Kidney epithelial cell (primary cell): ENCODE results near the gene CCDC8. TPM values are rescaled to one million over a fixed set of nuclear protein-coding genes. Genes with fewer than 3 reads are reported as not detected.
"Not testable (repeated sequence)": the region's sequence is repeated elsewhere in the genome, so short reads cannot be mapped to it uniquely, and the experiment has no call there.

Source experiments
- DNase-seq: peaks from one replicate; pipeline ENCODE4 v3.0.0-alpha.2; 2010; ENCODE audit warnings: low read depth
- H3K27me3 ChIP-seq: 2 replicates; pipeline ENCODE4 v1.6.0; 2011; ENCODE audit warnings: low read length; ENCODE audit not compliant: control insufficient read depth, insufficient read depth
- H3K36me3 ChIP-seq: 2 replicates; pipeline ENCODE4 v1.5.1; 2011; ENCODE audit warnings: low read length; ENCODE audit not compliant: control insufficient read depth, insufficient read depth
- H3K4me3 ChIP-seq: 2 replicates; pipeline ENCODE4 v1.5.1; 2011; ENCODE audit warnings: low read depth, mild to moderate bottlenecking, control low read depth, low read length
- total RNA-seq: library from RNA; depleted of rRNA; stranded (reverse); fragments of >200 nt; gene quantifications from 2 replicates; pipeline ENCODE4 v1.2.3, GENCODE V29; 2015
- TF ChIP-seq, protein P1 (sequence below): IDR thresholded peaks from 2 replicates; pipeline ENCODE4 v1.5.1; 2011; ENCODE audit warnings: mild to moderate bottlenecking, moderate library complexity, low read length, control low read depth, inconsistent platforms; ENCODE audit not compliant: insufficient read depth, poor library complexity, severe bottlenecking

The CCDC8 gene
- total RNA-seq, 1 donor from 2014 or later: 21.8 TPM

DNA sequence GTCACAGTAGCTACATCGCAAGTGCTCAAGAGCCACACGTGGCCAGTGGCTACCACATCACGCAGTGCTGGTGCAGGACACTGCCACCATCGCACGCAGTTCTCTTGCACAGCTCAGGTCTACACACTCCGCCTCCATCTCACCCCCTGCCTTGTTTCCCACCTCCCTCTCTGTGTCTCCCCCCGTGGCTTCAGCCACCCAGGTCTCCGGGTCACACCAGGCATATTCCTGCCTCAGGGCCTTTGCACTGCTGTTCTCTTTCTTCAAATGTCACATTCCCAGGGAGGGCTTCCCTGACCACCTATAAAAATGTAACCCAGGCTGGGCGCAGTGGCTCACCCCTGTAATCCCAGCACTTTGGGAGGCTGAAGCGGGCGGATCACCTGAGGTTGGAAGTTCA is 10.6 kb downstream of the CCDC8 start:
- Histone ChIP-seq H3K27me3 (no peaks in the 10 kb centered on the region), H3K4me3 (no peak overlapping the region), H3K36me3 (no peaks in the 10 kb centered on the region)
- TF ChIP-seq, protein P1, sequence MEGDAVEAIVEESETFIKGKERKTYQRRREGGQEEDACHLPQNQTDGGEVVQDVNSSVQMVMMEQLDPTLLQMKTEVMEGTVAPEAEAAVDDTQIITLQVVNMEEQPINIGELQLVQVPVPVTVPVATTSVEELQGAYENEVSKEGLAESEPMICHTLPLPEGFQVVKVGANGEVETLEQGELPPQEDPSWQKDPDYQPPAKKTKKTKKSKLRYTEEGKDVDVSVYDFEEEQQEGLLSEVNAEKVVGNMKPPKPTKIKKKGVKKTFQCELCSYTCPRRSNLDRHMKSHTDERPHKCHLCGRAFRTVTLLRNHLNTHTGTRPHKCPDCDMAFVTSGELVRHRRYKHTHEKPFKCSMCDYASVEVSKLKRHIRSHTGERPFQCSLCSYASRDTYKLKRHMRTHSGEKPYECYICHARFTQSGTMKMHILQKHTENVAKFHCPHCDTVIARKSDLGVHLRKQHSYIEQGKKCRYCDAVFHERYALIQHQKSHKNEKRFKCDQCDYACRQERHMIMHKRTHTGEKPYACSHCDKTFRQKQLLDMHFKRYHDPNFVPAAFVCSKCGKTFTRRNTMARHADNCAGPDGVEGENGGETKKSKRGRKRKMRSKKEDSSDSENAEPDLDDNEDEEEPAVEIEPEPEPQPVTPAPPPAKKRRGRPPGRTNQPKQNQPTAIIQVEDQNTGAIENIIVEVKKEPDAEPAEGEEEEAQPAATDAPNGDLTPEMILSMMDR: no peak
- DNase-seq: no peak

DNA sequence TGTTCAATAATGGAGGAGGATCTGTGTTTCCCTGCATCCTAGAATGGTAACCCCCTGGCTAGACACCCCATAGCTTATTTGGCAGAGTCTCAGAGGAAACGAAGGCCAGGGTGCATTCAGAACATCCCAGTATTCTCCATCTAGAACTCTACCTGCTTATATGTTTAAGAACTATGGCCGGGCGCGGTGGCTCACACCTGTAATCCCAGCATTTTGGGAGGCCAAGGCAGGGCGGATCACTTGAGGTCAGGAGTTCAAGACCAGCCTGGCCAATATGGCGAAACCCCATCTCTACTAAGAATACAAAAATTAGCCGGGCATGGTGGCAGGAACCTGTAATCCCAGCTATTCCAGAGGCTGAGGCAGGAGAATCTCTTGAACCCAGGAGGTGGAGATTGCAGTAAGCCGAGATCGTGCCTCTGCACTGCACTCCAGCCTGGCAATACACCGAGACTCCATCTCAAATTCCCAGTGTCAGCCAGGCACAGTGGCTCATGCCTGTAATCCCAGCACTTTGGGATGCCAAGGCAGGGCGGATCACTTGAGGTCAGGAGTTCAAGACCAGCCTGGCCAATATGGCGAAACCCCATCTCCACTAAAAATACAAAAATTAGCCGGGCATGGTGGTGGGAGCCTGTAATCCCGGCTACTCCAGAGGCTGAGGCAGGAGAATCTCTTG is 15.4 kb downstream of the CCDC8 start:
- not testable (repeated sequence) for H3K27me3 ChIP-seq, H3K36me3 ChIP-seq, DNase-seq, H3K4me3 ChIP-seq

DNA sequence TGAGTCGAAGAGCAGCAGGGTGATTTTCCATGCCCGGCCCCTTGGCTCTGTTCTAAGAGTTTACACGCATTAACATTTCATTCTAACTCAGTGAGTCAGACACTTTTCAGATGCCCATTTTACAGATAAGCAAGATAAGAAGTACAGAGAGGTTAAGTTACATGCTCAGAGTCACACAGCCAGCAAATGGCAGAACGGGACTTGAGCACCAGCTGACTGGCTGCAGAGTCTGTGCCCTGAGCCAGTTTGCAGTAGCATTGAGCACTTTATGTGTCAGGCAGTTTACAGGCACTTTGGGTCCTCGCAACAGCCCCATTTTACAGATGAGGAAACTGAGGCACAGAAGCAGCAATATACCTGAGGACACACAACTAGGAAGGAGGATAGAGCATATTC is 19.0 kb downstream of the CCDC8 start:
- no peak for DNase-seq
- H3K36me3 ChIP-seq: no peaks in the 10 kb centered on the region
- TF ChIP-seq, protein P1: no peak
- no peaks in the 10 kb centered on the region for H3K27me3 ChIP-seq
- H3K4me3 ChIP-seq: no peak overlapping the region

DNA sequence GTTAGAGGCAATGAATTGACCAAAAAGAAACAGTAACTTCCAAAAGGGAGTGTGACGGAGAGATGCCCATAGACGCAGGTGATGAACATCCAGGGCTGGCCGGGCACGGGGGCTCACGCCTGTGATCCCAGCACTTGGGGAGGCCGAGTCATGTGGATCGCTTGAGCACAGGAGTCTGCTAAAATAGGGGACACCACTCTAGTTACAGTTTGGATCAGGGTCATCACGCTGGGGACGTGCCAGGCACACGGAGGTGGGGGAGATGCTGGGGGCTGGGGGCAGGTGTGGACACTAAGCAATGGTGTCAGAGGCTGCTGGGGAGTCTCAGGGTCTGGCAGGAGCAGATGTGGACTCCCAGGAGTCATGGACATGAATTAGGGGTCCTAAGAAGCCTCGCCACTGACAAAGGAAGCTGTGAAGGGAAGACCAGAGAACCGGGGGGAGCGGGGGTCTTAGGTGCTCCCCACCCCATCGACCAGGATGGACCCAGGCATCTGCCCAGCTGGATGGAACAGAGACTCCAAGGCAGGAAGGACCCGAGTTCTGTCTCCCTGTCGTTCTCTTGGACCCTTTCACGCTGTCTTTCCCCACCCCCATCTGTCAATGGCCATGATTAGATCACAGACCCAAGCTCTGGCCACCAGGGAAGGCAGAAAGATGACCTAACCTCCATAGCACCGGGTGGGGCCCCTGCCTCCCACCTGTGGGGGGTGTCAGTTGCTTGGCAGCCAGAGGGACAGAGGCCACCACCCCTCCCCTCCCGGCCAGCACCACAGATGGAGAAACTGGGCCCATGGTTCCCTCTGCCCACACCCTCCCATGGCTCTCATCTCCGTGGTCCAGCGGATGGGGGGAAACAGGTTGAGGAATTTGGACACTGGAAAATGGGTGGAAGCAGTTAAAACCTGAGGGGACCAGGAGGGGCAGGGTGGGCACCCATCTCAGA is 19.6 kb downstream of the CCDC8 start:
- H3K36me3 ChIP-seq: no peaks in the 10 kb centered on the region
- TF ChIP-seq, protein P1: no peak
- H3K4me3 ChIP-seq: no peak overlapping the region
- no peaks in the 10 kb centered on the region for H3K27me3 ChIP-seq
- DNase-seq: no peak

DNA sequence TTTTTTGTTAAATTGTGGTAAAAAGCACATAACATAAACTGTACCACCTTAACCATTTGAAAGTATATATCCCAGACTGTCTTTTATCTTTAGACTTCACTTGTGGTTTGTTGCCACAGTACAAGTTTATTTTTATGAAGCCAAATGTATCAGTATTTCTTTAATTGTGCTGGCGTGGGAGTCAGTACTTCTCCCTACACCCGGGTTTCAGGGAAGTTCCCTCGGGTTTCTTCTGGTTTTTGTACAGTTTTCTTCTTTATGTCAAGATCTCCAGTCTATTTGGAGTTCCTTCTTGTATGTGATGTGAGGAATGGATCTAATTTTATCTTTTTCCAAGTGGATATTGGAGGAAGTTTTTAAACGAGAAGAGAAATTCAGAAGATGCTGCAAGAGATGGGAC is 20.5 kb downstream of the CCDC8 start:
- Histone ChIP-seq H3K36me3 (no peaks in the 10 kb centered on the region), H3K27me3 (no peaks in the 10 kb centered on the region), H3K4me3 (no peak overlapping the region)
- no peak for DNase-seq
- TF ChIP-seq, protein P1: no peak

DNA sequence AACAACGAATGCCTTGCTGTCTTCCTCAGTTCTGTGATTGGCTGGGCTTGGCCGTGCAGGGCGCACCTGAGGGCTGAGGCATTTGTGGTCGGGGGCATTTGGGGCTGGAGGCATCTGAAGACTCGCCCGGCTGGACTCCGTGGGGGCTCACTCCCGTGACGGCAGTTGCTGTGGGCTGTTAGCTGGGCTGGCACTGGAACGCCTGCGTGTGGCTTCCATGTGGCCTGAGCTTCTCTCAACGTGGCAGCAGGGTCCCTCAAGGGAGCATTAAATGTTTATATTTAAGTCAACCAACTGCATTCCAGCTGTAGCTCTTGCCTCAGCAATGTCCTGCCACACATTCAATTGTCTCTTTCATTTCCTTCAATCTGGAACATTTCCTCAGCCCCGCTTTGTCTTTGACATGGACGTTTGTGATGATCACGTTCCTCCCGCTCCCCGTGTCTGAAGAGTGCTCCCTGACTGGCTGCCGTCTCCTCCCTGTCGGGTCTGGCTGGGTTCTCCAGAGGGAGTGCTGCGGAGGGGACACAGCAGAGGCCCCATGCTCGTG is 21.0 kb downstream of the CCDC8 start:
- H3K36me3 ChIP-seq: no peaks in the 10 kb centered on the region
- H3K27me3 ChIP-seq: no peaks in the 10 kb centered on the region
- no peak for DNase-seq
- no peak overlapping the region for H3K4me3 ChIP-seq
- TF ChIP-seq, protein P1: no peak
